ENCODE measurements around the gene DCAF17.

DCAF17 gene

GRCh38 chr2:171434013-171434989 is at the start of gene DCAF17:
Gene DCAF17, plus strand, starts transcription at chr2:171434226. Its CDS starts 352 bp downstream, at chr2:171434578.
- peak; percentile 98 for DNase-seq

DNA sequence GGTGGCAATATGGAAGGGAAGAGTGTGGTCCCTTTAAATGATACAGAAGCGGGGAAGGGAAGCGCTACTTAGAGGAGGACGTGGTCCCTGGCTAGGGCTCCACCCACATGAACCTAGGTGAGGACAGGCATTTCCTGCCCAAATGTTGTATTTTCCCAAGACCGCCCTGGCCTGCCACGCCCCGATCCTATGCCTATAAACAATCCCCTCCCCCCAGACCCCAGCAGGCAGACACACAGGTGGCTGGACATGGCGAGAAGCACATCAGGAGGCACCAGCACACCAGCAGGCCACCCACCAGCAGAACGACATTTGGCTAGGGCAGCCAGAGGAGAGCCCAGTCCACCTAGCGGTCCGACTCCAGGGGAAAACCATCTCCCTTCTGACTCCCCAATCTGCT is 47.4 kb upstream of the DCAF17 start:
- no peak for DNase-seq

DNA sequence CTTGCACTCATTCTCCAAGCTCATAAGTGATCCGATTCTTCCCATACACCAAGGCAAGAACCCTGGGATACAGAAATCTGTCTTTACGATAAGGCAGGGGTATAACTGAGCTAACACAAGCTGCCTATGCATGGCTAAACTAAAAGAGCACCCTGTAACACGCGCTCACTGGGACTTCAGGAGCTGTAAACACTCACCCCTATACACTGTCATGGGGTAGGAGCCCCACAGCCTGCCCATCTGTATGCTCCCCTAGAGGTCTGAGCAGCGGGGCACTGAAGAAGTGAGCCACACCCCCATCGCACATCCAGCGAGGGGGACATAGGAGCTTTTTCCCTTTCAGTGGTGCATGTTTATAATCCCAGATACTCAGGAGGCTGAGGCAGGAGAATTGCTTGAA is 47.0 kb upstream of the DCAF17 start:
- DNase-seq: no peak

DNA sequence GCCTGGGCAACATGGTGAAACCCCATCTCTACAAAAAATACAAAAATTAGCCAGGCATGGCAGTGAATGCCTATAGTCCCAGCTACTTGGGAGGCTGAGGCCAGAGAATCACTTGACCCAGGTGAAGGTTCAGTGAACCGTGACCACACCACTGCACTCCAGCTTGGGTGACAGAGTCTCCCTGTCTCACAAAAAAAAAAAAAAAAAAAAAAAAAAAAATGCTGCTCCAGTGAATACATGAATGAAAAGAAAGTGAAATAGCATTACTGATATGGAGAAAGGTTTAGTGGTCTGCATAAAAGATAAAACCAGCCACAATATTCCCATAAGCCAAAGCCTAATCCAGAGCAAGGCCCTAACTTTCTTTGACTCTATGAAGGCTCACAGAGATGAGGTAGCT is 44.7 kb upstream of the DCAF17 start:
- no peak for DNase-seq

DNA sequence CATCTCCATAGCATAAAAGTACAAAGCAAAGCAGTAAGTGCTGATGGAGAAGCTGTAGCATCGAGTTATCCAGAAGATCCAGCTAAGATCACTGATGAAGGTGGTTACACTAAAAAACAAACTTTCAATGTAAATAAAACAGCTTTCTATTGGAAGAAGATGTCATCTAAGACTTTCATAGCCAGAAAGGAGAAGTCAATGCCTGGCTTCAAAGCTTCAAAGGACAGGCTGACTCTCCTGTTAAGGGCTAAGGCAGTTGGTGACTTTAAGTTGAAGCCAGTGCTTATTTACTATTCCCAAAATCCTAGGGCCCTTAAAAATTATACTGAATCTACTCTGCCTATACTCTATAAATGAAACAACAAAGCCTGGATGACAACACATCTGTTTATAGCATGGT is 44.2 kb upstream of the DCAF17 start:
- DNase-seq: no peak

- peak; percentile 50 for DNase-seq
Observed at GRCh38 chr2:171390941-171391516, 43.0 kb upstream of the DCAF17 start.

DNA sequence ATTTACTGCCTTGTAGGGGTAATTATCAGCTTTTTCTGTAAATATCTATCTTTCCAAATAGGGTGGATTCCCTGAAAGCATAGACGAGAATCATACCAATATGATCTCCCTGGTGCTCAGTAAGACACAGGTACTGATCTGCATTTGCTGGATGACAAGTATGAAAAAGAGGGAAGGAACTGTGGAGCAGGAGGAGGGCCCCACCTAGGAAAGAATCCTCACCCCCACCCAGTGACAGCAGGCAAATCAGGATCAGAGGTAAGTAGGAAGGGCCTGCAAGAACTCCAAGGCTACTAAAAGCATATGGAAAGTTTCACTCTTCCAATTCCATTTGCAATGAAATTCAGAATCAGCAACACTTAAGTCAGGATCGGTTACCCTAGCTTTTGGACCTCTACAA is 42.5 kb upstream of the DCAF17 start:
- DNase-seq: no peak

GRCh38 chr2:171393487-171393886 is 40.5 kb upstream of the DCAF17 start:
- no peak for DNase-seq

DNA sequence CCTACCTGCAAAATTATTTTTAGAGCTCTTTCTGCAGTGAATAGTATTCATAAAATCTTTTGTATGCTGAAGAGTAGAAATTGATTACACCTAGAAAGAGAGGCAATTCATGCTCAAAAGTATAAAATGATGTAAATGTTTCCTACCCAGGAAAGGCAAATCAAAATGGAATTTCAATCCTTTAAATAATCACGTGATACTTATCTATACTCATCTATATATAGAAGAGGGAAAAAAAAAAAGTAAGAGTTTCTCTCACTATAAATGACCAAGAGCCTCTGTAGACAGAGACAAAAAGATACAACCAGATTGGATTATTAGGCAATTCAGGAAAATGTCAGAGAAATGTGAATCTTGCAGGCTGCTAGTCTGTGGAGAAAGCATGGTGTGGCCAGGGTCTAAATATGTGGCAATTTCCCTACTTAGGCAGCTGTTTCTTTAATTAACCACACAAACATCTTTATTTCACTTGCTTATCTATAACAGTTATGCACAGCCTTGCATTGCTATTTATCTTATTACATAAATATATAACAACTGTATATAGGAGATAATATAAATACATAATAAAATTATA is 39.8 kb upstream of the DCAF17 start:
- no peak for DNase-seq

DNA sequence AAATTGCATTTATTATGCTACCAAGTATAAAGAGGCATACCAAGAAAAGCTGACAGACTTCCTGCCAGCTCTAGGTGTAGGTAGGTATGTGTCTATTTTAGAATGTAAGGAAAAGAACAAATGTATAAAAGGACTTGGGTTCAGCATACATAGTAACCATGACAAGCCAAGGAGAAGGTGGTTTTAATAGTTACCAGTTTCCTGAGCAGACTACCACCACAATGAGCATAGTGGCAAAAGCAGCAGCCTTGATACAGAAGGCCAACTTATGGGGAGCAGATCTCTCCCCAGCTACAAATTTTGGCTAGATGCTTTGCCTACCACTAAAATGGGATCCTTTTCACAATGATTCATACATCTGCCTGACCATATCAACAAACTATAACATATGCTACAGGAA is 34.7 kb upstream of the DCAF17 start:
- DNase-seq: no peak

GRCh38 chr2:171400395-171400794 is 33.6 kb upstream of the DCAF17 start:
- no peak for DNase-seq

DNA sequence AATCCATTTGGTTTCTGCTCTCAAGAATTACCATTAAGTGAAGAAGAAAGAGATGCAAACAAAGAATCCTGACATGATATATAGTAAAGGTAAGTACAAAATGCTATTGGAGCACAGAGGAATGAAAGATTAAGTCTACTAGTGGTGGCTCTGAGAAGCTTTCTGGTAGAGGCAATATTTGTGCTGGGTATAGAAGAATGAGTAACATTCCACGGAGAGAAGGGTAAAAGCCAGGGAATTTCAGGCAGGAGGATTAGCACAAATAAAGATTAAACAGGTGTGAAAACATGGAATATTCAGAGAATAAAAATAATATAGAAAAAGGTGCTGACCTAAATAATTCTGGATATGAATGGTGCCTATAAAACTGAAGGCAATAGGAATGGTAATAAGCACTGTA is 32.1 kb upstream of the DCAF17 start:
- no peak for DNase-seq

DNA sequence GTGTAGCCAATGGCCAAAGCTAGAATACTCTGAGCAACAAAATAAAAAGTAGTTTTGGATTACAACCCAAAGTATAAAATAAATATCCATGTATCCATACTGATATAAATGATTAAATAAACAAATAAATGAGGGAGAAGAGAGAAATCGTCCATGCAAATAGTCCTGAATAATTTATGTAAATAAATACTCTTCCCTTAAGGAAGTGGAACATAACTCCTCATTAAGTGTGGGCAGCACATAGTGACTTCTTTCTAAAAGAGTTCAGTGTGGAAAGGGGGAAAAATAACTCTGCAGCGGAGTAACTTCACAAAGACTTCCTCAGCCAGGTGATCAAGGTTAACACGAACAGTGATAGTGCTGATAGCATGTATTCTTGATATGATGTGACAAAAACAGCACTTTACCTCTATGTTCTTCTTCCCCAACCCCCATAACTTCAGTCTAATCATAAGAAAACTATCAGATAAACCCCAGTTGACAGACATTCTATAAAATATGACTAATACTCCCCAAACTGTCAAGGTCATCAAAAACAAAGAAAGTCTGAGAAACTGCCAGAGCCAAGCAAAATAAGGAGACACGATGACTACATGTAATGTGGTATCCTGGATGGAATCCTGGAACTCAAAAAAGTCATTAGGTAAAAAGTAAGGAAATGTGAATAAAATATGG is 31.0 kb upstream of the DCAF17 start:
- peak; percentile 34 for DNase-seq

- DNase-seq: peak; percentile 82
Observed at GRCh38 chr2:171404261-171404660, 29.8 kb upstream of the DCAF17 start.

DNA sequence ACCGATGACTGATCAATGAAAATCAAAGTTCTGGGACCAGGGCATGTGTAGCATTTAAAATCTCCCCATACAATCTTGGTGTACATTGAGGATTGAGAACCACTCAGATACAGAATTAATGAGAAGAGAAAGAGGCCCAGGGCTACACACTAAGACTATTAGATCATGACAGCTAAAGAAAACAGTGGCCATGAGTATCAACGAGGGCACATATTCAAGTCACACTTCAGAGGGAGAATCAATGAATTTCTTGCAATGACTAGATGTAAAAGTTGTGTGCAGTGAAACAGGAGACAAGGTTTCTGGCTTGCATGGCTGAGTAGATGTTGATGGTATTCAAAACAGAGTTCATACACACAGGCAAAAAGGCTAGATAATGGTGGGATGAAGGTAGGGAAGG is 29.3 kb upstream of the DCAF17 start:
- no peak for DNase-seq

DNA sequence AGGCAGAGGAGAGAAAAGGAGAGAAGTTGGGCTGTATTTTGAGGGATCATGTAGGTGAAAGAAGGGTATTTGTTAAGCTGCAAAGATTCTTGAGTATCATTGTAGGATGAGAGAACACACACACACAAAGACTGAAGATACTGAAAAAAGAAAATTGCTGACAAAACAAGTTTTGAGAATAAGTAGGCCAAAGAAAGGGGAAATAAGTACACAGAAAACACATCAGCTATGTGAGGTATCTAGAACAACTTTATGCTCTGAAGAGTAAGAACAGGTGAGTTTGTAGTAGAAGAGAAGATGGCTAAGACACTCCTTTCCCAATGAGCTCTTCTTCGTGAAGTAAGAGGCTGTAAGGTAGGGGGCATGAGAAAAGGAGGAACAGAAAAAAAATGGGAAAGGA is 28.5 kb upstream of the DCAF17 start:
- no peak for DNase-seq

DNA sequence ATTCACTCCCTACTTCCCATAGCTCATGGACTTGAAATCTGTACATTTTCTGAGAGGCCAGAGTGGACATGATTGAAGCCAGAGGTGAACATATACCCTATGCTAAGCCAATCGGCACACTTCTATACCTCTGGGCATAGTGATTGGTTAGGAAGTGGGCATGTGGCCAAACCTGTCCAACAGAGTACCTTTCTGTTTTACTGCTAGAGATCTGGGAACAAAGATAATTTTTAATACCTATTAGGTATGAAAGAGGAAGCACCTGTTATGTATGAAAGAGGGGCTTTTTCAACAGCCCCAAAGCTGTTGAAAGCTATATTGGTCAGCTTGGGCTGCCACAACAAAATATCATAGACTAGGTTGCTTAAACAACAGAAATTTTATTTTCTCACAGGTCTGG is 28.0 kb upstream of the DCAF17 start:
- no peak for DNase-seq

DNA sequence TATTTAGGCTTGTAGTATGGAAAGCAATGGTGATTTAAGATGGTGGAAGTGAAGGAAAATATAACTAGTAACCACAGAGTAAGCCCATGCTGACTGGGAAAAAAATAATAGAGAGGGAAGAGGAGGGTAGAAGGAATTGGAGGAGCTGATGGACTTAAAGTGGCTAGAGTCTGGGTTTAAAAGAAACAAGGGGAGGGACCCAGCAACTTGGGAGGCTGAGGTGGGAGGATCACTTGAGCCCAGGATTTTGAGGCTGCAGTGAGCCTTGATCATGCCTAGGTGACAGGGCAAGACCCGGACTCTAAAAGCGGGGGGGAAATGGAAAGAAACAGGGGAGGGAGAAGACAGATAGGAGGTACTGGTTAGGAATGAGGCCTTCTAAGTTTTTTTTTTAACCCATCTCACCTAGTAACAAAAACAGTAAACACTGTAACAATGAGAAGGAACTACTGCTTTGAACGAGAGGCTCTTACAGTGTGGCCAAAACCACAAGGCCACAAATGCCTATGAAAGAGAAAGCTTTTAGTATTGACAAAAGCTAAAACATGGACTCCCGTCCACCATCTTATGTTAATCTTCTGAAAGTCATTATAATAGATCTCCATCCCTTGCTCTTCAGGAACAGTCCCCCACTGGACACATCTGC is 26.9 kb upstream of the DCAF17 start:
- DNase-seq: no peak

DNA sequence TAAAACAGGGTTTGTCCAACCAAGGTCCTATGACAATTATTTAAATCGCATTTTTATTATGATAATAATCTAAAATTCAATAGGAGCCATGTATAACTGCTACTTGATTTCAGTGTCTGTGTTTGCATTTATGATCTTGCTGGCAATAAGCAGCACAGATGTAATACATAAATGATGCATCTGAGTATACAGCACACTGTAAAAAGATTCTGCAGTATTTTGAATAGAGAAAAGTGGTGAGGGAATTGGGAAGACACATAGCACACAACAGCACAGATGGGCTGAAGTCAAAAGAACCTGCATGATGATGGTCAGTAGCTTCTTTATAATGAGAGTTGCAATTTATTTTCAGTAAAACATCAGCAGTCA is 26.4 kb upstream of the DCAF17 start:
- DNase-seq: no peak

DNA sequence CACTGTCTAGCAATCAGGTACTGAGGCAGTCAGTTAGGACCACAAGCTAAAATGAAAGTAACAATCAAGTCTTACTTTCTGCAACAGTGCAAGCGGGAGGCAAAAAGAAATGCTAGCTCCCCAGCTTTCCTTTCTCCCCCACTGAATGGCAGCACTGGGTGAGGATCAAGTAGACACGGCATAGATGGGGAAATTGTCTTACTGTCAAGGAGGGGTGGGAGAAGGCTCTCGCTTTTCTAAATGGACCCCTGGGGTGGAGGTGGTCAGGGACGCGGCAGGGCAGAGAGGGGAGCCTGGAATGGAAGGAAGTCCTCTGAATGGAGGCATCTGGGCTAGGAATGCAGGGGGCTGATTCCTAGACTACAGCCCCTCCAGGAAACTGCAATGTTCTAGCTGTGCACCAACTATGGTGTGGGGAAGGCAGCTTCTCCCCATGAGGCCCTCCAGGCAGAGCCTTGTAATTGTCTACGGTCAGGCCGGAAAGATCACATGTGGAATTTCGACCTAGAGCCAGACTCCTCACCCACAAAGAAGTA is 24.5 kb upstream of the DCAF17 start:
- DNase-seq: no peak

DNA sequence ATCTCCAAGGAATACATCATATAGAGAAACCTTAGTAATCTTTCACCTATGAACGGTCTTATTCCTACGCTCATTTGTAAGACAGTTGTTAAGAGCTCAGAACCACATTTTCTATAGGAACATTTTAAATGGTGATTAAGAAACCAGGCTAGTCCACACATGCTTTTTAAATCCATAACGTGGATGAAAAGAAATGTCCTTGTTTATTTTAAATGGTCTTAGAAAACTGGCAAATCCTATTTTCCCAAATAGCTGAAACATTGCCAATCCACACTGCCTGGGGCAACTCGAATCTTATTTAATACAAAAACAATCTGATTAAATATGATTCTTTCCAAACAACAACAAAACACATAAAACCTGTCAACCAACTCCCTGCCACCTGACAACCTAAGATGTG is 23.9 kb upstream of the DCAF17 start:
- DNase-seq: peak; percentile 47

DNA sequence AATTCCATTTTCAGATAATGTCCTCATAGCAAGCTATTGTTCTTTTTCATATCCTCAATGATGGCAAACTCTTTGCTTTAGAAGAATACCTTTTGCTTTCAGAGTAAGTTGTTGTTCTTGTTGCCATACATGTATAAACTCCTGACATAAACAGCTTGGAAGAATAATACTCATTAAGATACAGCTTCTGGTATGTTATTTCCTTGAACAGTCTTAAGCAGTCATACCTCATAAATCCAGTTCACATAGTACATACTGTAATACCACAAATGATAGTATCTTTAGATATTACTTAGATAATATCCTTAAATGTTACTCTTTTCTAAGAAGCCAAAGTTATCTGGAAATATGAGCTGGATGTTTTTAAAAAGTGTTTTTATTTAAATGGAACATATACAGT is 23.4 kb upstream of the DCAF17 start:
- no peak for DNase-seq

- DNase-seq: no peak
Observed at GRCh38 chr2:171411214-171411613, 22.8 kb upstream of the DCAF17 start.
